HEK293 (cell line): Measurements from ENCODE around the gene ZFAND3.

ENCODE experiments used
- CTCF ChIP-seq: fragments of 450-650 bp; formaldehyde crosslinking; IDR thresholded peaks from 2 replicates; pipeline ENCODE4 v1.5.1; 2016; ENCODE audit warnings: missing biosample characterization, missing genetic modification characterization
- GLI2 ChIP-seq: fragments of 450-650 bp; formaldehyde crosslinking; IDR thresholded peaks from 2 replicates; pipeline ENCODE4; 2017; ENCODE audit warnings: missing biosample characterization, missing genetic modification characterization, low read depth, borderline replicate concordance
- GLI4 ChIP-seq: fragments of 450-650 bp; formaldehyde crosslinking; IDR thresholded peaks from 2 replicates; pipeline ENCODE4 v1.5.1; 2016; ENCODE audit warnings: missing biosample characterization, missing genetic modification characterization
- MEIS1 ChIP-seq: sonication (generic); formaldehyde crosslinking; IDR thresholded peaks from 2 replicates; pipeline ENCODE4 v1.8.1; 2022; ENCODE audit warnings: missing genetic modification reagents, mild to moderate bottlenecking, borderline replicate concordance
- REPIN1 ChIP-seq: fragments of 450-650 bp; formaldehyde crosslinking; IDR thresholded peaks from 2 replicates; pipeline ENCODE4 v1.5.1; 2017; ENCODE audit warnings: missing biosample characterization, missing genetic modification characterization, low read depth
- ZNF121 ChIP-seq: fragments of 450-650 bp; formaldehyde crosslinking; IDR thresholded peaks from 2 replicates; pipeline ENCODE4 v1.5.1; 2016; ENCODE audit warnings: missing biosample characterization, missing genetic modification characterization
- ZNF133 ChIP-seq: fragments of 450-650 bp; formaldehyde crosslinking; IDR thresholded peaks from 2 replicates; pipeline ENCODE4 v1.5.1; 2016; ENCODE audit warnings: missing biosample characterization, missing genetic modification characterization
- ZNF530 ChIP-seq: fragments of 450-650 bp; formaldehyde crosslinking; IDR thresholded peaks from 2 replicates; pipeline ENCODE4 v1.5.1; 2016; ENCODE audit warnings: low read depth, missing biosample characterization, missing genetic modification characterization
- ZNF549 ChIP-seq: fragments of 450-650 bp; IDR thresholded peaks from 2 replicates; pipeline ENCODE4 v1.5.1; 2018; ENCODE audit warnings: missing biosample characterization, missing genetic modification characterization, mild to moderate bottlenecking, inconsistent platforms, moderate library complexity
- ZNF629 ChIP-seq: fragments of 450-650 bp; formaldehyde crosslinking; IDR thresholded peaks from 2 replicates; pipeline ENCODE4 v1.5.1; 2017; ENCODE audit warnings: missing biosample characterization, missing genetic modification characterization

GRCh38 chr6:37987018-37987417 lies 167.5 kb downstream of the ZFAND3 start:
- TF ChIP-seq CTCF (no peak), GLI2 (tag by site-specific recombination) (no peak), ZNF549 (tag by site-specific recombination) (no peak), REPIN1 (tag by site-specific recombination) (no peak), ZNF530 (no peak), GLI4 (tag by site-specific recombination) (no peak), MEIS1 (no peak), ZNF133 (tag by site-specific recombination) (no peak), ZNF629 (tag by site-specific recombination) (no peak), ZNF121 (no peak)
